Measurements from ENCODE around the gene IFT81. TPM values are rescaled to one million over a fixed set of nuclear protein-coding genes. Genes with fewer than 3 reads are reported as not detected.
A peak's percentile ranks its signal among the peaks of the same experiment; 100 is the strongest.
"Not testable (repeated sequence)": the region's sequence is repeated elsewhere in the genome, so short reads cannot be mapped to it uniquely, and the experiment has no call there.

The IFT81 gene
- total RNA-seq, 2 experiments from 2014 or later = 2.5 to 2.9 TPM

DNA sequence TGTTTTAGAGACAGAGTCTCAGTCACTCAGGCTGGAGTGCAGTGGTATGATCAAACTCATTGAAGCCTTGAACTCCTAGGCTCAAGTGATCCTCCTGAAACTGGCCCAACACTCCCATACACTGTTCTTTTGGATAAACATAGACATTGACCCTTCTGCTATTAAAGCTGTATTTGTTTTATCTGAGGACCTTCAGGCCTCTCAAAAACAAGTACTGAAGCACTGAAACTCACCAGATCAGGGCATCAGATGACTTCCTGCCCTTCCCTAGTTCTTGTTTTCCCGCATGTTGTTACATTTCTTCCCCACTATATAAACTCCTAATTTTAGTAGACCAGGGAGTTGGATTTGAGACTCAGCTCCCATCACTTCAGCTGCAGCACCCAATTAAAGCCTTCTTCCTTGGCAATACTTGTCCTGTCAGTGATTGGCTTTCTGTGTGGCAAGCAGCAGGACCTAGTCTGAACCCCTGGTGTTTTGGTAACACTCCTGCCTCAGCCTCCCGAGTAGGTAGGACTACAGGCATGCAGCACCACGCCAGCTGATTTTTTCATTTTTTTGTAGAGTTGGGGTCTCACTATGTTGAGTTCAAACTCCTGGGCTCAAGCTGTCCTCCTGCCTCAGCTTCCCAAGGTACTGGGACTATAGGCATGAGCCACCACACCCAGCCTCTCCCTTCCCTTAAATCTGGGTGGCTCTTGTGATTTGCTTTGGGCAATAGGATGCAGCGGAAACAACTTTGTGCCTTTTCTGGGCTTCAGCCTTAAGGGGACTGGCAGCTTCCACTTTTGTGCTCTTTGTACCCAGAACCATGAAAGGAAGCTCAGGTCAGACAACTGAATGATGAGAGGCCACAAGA, 12.5 kb upstream of the IFT81 start:
- Mint-ChIP-seq H3K9me3 (peaks cover 3% of the 10 kb centered on the region), H3K27ac (no peak overlapping the region), H3K4me1 (no peaks in the 10 kb centered on the region), H3K36me3 (ENCODE audit: low read depth) (no peaks in the 10 kb centered on the region), H3K4me3 (no peak overlapping the region), H3K27me3 (peaks cover 16% of the 10 kb centered on the region)
- CTCF ChIA-PET = interaction anchor here (0.7 to 2.3 kb wide), 4 partner anchors 10 to 208 kb away, joined by 3 to 9 read pairs (median 4); no protein-coding TSS in a partner anchor
- DNase-seq = no peak
- POLR2A ChIA-PET = interaction anchor here (0.6 kb wide), 1 partner anchor 121 kb away, joined by 3 read pairs; no protein-coding TSS in a partner anchor

DNA sequence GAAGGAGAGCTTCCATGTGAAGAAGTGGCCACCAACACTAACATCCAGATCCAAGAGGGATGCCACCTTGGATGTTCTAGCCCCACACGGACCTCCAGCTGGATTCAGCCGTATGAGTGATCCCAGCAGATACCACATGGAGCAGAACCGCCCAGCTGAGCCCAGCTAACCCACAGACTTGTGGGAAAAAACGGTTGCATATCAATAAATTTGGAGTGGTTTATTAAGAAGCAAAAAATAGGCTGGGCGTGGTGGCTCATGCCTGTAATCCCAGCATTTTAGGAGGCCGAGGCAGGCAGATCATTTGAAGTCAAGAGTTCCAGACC, 11.9 kb upstream of the IFT81 start:
- Mint-ChIP-seq H3K9me3 (peaks cover 3% of the 10 kb centered on the region), H3K27ac (no peak overlapping the region)
- CTCF ChIA-PET = interaction anchor here (0.7 to 1.2 kb wide), 4 partner anchors 11 to 208 kb away, joined by 3 to 4 read pairs (median 3); no protein-coding TSS in a partner anchor

DNA sequence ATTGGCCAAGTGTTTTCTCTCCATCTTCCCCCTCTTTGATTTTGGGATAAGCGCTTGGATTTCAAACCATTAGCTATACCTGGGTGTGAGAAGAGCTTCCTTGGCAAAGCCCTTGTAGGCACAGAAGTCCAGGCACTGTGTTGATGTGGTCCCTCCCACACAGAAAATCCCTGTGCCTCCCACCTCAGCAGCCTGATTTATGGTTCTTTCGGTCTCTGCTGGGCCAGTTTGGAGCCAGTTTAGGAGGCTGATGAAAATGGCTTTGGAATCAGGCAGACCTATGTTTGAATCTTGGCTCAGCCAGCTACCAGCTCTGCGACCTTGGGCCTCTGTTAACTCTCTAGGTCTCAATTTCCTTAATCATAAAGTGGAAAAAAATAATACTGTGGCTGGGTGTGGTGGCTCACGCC, 9.6 kb upstream of the IFT81 start:
- H3K36me3 Mint-ChIP-seq (ENCODE audit: low read depth) = no peaks in the 10 kb centered on the region
- DNase-seq = no peak
- POLR2A ChIA-PET = no interaction called here
- no peak overlapping the region for H3K27ac Mint-ChIP-seq
- no peaks in the 10 kb centered on the region for H3K4me1 Mint-ChIP-seq
- H3K27me3 Mint-ChIP-seq = peaks cover 19% of the 10 kb centered on the region
- peaks cover 3% of the 10 kb centered on the region for H3K9me3 Mint-ChIP-seq
- CTCF ChIA-PET = interaction anchor here (1.0 to 1.5 kb wide), 5 partner anchors 9 to 317 kb away, joined by 3 to 6 read pairs (median 3); partner anchors contain the start of gene IFT81
- no peak overlapping the region for H3K4me3 Mint-ChIP-seq

More for the DNA sequence above, 11.9 kb upstream of the IFT81 start:
- peaks cover 13% of the 10 kb centered on the region for H3K27me3 Mint-ChIP-seq
- POLR2A ChIA-PET = no interaction called here
- DNase-seq = no peak
- H3K36me3 Mint-ChIP-seq (ENCODE audit: low read depth) = no peaks in the 10 kb centered on the region
- no peak overlapping the region for H3K4me3 Mint-ChIP-seq
- no peaks in the 10 kb centered on the region for H3K4me1 Mint-ChIP-seq

DNA sequence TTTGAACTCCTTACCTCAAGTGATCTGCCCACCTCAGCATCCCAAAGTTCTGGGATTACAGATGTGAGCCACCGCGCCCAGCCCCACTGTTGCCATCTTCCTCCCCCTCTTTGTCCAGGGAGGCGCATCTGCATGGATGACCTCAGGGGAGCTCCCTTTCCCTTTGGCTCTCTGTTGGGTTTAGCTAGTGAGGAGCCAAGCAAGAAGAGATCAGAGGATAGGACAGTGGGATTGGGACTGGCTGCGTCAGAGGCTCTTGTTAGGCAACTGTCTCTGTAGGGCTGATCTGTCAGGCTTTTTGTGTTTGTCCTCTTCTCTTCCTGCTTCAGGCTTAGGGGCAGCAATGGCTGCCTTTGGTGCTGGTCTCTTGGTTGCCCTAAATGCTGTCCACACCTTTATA, 8.5 kb upstream of the IFT81 start:
- no peaks in the 10 kb centered on the region for H3K4me1 Mint-ChIP-seq
- no peak overlapping the region for H3K4me3 Mint-ChIP-seq
- H3K9me3 Mint-ChIP-seq = peaks cover 3% of the 10 kb centered on the region
- H3K27ac Mint-ChIP-seq = no peak overlapping the region
- no peak for DNase-seq
- CTCF ChIA-PET = interaction anchor here (1.0 to 1.5 kb wide), 4 partner anchors 11 to 316 kb away, joined by 3 to 4 read pairs (median 3); no protein-coding TSS in a partner anchor
- no peaks in the 10 kb centered on the region for H3K36me3 Mint-ChIP-seq (ENCODE audit: low read depth)
- POLR2A ChIA-PET = interaction anchor here (0.6 kb wide), 1 partner anchor 47 kb away, joined by 4 read pairs; no protein-coding TSS in a partner anchor
- H3K27me3 Mint-ChIP-seq = peaks cover 26% of the 10 kb centered on the region

DNA sequence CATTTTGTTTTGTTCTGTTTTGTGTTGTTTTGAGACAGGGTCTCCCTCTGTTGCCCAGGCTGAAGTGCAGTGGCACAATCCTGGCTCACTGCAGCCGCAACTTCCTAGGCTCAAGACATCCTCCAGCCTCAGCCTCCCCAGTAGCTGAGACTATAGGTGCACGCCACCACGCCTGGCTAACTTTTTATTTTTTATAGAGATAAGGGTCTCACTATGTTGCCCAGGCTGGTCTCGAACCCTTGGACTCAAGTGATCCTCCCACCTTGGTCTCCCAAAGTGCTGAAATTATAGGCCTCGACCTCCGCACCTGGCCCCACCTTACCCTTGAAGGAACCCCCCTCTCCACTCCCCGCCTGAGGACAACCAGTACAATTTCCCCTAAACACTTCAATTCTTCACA, 7.5 kb upstream of the IFT81 start:
- DNase-seq = no peak
- CTCF ChIA-PET = interaction anchor here (1.1 kb wide), 1 partner anchor 617 kb away, joined by 3 read pairs; no protein-coding TSS in a partner anchor
- no peak overlapping the region for H3K27ac Mint-ChIP-seq
- POLR2A ChIA-PET = interaction anchor here (0.6 kb wide), 1 partner anchor 37 kb away, joined by 3 read pairs; no protein-coding TSS in a partner anchor
- peaks cover 26% of the 10 kb centered on the region for H3K27me3 Mint-ChIP-seq
- no peaks in the 10 kb centered on the region for H3K9me3 Mint-ChIP-seq
- no peaks in the 10 kb centered on the region for H3K4me1 Mint-ChIP-seq
- H3K36me3 Mint-ChIP-seq (ENCODE audit: low read depth) = no peaks in the 10 kb centered on the region
- H3K4me3 Mint-ChIP-seq = no peak overlapping the region

DNA sequence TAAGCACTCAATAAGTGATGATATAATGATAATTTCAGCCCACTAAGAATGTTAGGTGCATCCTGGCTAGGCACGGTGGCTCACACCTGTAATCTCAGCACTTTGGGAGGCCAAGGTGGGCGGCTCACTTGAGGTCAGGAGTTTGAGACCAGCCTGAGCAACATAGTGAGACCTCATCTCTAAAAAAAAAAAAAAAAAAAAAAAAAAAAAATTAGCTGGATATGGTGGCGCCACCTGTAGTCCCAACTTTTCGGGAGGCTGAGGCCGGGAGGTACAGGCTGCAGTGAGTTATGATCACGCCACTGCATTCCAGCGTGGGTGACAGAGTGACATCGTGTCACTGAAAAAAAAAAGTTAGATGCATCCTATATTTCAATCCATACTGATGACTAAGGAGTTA, 6.9 kb upstream of the IFT81 start:
- H3K27ac Mint-ChIP-seq; H3K4me1 Mint-ChIP-seq; H3K4me3 Mint-ChIP-seq; POLR2A ChIA-PET; H3K9me3 Mint-ChIP-seq; H3K36me3 Mint-ChIP-seq (ENCODE audit: low read depth); DNase-seq: not testable (repeated sequence)
- peaks cover 25% of the 10 kb centered on the region for H3K27me3 Mint-ChIP-seq
- CTCF ChIA-PET = interaction anchor here (1.1 kb wide), 1 partner anchor 616 kb away, joined by 3 read pairs; no protein-coding TSS in a partner anchor

DNA sequence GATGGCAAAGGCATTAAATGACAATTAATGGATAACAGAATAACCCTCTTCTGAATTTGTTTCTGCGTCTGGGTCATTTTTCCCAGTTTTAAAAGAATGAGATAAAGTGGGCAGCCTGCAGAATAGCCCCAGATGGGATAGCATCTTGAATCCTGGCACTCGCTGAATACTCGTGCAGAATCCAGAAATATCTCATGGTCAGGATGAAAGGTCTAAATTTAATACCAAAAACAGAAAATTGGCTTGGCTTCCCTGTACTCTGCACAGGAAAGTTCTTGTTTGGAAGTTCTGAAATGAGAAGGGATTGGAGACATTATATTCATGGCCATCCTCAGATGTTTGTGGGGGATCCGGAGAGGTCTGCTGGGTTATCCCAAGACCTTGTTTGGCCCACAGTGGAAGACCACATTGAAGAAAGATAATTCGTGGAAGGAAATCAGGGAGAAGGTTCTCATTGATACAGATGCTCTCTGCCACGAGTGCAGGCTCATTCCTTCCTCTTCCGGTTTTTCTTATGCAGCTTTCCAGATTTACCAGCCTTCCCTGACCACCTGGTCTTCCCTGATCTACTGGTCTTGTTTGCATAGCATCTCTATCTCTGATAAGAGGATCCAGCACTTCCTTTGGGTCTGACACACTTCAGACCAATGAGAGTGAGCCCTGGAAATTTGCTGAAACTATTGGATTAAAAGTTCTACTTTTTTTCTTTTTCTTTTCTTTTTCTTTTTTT, 6.0 kb upstream of the IFT81 start:
- Mint-ChIP-seq H3K27me3 (peaks cover 31% of the 10 kb centered on the region), H3K4me1 (no peaks in the 10 kb centered on the region), H3K4me3 (no peak overlapping the region), H3K36me3 (ENCODE audit: low read depth) (no peaks in the 10 kb centered on the region), H3K27ac (no peak overlapping the region), H3K9me3 (no peaks in the 10 kb centered on the region)
- ChIA-PET CTCF (interaction anchor here (0.7 kb wide), 1 partner anchor 24 kb away, joined by 5 read pairs; no protein-coding TSS in a partner anchor), POLR2A (no interaction called here)
- no peak for DNase-seq

DNA sequence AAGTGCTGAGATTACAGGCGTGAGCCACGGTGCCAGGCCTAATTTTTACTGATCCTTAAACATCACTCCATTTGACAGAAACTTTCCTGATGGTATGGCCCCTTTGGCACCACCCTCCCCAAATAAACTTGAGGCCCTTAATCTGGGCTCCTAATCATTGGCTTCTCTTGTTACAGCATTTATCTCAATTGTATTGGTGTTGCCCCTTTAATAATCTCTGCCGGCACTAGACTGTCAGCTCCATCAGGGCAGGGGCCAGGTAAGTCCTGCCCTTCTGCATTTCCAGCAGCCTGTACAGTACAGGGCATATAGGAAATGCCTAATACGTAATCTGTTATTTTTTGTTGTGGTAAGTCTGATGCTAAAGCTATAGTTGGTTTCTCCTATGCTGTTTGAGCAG, 1.2 kb upstream of the IFT81 start:
- ChIA-PET CTCF (interaction anchor here (0.6 to 1.2 kb wide), 2 partner anchors 9 to 1025 kb away, joined by 3 to 6 read pairs; no protein-coding TSS in a partner anchor), POLR2A (no interaction called here)
- Mint-ChIP-seq H3K36me3 (ENCODE audit: low read depth) (no peaks in the 10 kb centered on the region), H3K4me3 (no peak overlapping the region), H3K27me3 (peaks cover 33% of the 10 kb centered on the region), H3K27ac (no peak overlapping the region), H3K9me3 (no peaks in the 10 kb centered on the region), H3K4me1 (peaks cover 8% of the 10 kb centered on the region)
- no peak for DNase-seq

DNA sequence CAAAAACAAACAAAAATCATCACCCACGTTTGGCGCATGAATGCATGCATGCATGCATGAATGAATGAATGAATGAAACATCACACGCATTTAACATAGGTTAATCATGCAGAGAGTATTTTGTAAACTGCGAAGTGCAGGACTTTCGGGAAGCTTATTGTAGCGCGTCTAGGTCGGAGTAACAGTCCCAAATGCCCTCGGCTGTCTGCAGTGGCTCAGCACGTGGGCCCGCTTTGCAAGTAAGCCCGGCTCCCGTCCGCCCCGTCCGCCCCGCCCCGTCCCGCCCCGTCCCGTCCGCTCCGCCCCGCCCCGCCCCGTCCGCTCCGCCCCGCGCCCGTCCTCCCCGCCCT, 263 bp upstream of the IFT81 start:
- DNase-seq = no peak
- Mint-ChIP-seq H3K9me3 (no peaks in the 10 kb centered on the region), H3K4me1 (peaks cover 8% of the 10 kb centered on the region), H3K36me3 (ENCODE audit: low read depth) (no peaks in the 10 kb centered on the region), H3K27ac (peak overlapping the region; percentile 27), H3K4me3 (peak overlapping the region; percentile 21), H3K27me3 (peaks cover 30% of the 10 kb centered on the region)
- ChIA-PET CTCF (interaction anchor here (1.0 to 1.4 kb wide), 3 partner anchors 10 to 21 kb away, joined by 3 to 6 read pairs (median 3); no protein-coding TSS in a partner anchor), POLR2A (no interaction called here)

DNA sequence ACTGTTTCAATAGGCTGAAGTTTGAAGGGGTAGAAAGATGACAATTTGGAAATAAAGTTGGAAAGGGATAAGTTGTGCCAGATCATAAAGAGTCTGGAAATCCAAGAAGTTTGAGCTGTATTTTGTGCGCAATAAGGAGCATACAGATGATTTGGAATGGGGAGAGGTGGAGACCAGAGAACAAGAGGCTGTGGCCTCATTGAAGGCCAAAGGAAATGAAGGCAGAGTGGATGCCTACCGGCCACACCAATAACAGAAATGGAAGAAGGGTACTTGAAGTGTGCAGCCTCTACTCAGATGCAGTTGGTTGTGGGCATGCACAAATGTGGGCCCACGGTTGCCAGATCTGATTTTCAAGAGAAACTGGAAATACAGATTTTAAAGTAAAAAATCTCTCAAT, 2.4 kb downstream of the IFT81 start:
- peaks cover 14% of the 10 kb centered on the region for H3K27me3 Mint-ChIP-seq
- H3K4me3 Mint-ChIP-seq = no peak overlapping the region
- POLR2A ChIA-PET = interaction anchor here (0.6 kb wide), 1 partner anchor 164 kb away, joined by 3 read pairs; no protein-coding TSS in a partner anchor

DNA sequence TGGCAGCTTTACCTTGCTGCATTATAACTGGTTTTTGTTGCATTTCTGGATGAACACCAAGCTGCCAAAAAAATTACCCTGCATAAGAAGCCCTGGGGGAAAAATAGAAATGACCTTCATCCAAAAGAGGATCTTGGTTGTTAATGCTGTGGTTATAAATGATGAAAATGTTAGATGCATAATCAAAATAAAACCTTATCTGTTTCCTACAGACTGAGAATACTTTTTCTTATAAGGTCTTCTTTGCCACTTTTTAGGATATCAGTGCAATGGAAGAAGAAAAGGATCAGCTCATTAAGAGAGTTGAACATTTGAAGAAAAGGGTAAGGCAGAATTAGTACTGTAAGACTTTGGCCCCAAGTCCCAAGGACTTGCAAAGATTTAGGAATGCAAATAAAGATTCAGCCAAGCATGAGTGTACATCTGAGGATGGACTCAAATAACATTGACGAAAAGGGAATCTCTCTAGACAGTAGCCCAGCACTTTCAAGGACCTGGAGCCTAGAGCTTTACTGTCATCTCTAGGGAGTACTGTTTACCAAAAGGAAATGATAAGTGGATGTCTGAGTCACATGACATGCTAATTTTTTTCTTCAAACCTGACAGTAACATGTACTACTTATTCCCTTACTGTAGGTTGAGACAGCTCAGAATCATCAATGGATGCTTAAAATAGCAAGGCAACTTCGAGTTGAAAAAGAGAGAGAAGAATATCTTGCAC, 10.7 kb downstream of the IFT81 start:
- POLR2A ChIA-PET = no interaction called here

More for the DNA sequence above, 2.4 kb downstream of the IFT81 start:
- CTCF ChIA-PET = no interaction called here
- Mint-ChIP-seq H3K4me1 (peaks cover 8% of the 10 kb centered on the region), H3K36me3 (ENCODE audit: low read depth) (no peaks in the 10 kb centered on the region), H3K27ac (peak overlapping the region; percentile 44), H3K9me3 (no peaks in the 10 kb centered on the region)
- DNase-seq = no peak

DNA sequence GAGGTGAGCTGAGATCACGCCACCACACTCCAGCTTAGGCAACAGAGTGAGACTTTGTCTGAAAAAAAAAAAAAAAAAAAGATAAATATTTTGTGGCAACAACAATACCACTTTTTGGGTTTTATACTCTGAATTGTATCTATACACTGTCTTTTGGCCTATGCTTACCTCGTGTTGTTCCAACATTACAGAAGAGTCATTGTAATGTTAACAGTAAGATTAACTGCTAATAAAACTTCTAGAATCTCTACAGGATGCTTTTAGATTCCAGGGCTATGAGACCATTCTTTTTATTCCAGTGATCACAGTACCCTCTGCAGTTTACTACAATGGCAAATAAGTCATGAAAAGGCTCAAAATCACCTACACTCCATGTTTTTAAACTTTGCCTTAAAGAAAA, 11.6 kb downstream of the IFT81 start:
- Mint-ChIP-seq H3K9me3 (no peaks in the 10 kb centered on the region), H3K4me3 (no peak overlapping the region), H3K4me1 (peaks cover 15% of the 10 kb centered on the region), H3K27ac (no peak overlapping the region), H3K36me3 (ENCODE audit: low read depth) (no peaks in the 10 kb centered on the region), H3K27me3 (no peaks in the 10 kb centered on the region)
- ChIA-PET CTCF (interaction anchor here (0.6 to 1.5 kb wide), 4 partner anchors 8 to 754 kb away, joined by 3 to 6 read pairs (median 4); no protein-coding TSS in a partner anchor), POLR2A (no interaction called here)
- DNase-seq = no peak

More for the DNA sequence above, 10.7 kb downstream of the IFT81 start:
- Mint-ChIP-seq H3K27me3 (no peaks in the 10 kb centered on the region), H3K36me3 (ENCODE audit: low read depth) (no peaks in the 10 kb centered on the region), H3K27ac (no peak overlapping the region), H3K9me3 (no peaks in the 10 kb centered on the region), H3K4me1 (peaks cover 15% of the 10 kb centered on the region), H3K4me3 (no peak overlapping the region)
- no peak for DNase-seq
- CTCF ChIA-PET = interaction anchor here (0.6 to 1.5 kb wide), 6 partner anchors 9 to 755 kb away, joined by 3 to 6 read pairs (median 4); no protein-coding TSS in a partner anchor
